ENCODE results near the gene ASB7.

- TF ChIP-seq EZH2 (IDR thresholded peaks at IDR 0.05; ENCODE audit: borderline replicate concordance, insufficient read depth, low read length, poor library complexity, severe bottlenecking) (no peak), SMC3 (conservative IDR thresholded peaks at IDR 0.05; ENCODE audit: poor library complexity) (no peak), RAD21 (conservative IDR thresholded peaks at IDR 0.05) (no peak)
- TF ChIP-seq, protein P1, sequence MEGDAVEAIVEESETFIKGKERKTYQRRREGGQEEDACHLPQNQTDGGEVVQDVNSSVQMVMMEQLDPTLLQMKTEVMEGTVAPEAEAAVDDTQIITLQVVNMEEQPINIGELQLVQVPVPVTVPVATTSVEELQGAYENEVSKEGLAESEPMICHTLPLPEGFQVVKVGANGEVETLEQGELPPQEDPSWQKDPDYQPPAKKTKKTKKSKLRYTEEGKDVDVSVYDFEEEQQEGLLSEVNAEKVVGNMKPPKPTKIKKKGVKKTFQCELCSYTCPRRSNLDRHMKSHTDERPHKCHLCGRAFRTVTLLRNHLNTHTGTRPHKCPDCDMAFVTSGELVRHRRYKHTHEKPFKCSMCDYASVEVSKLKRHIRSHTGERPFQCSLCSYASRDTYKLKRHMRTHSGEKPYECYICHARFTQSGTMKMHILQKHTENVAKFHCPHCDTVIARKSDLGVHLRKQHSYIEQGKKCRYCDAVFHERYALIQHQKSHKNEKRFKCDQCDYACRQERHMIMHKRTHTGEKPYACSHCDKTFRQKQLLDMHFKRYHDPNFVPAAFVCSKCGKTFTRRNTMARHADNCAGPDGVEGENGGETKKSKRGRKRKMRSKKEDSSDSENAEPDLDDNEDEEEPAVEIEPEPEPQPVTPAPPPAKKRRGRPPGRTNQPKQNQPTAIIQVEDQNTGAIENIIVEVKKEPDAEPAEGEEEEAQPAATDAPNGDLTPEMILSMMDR (IDR thresholded peaks at IDR 0.05; ENCODE audit: poor library complexity, severe bottlenecking), result no peak
Measured at GRCh38 chr15:100668348-100668745, 66.0 kb downstream of the ASB7 start.

Data from neural cell (in vitro differentiated cells).